Ascending aorta (tissue), 2 donors: ENCODE data around the gene ATRNL1. TPM values are rescaled to one million over a fixed set of nuclear protein-coding genes. Genes with fewer than 3 reads are reported as not detected.
"Not testable (repeated sequence)": the region's sequence is repeated elsewhere in the genome, so short reads cannot be mapped to it uniquely, and the experiment has no call there.

ENCODE experiments used
- DNase-seq, 2 donors: peaks; one replicate each; pipeline ENCODE4 v3.0.0-alpha.2; 2019; ENCODE audit warnings: low spot score in 2 of 2
- H3K27ac ChIP-seq, 2 donors: fragments of 200-600 bp; sonication (generic); one replicate each; pipeline ENCODE4 v1.5.1; 2016 to 2017; ENCODE audit warnings: mild to moderate bottlenecking in 1 of 2
- H3K27me3 ChIP-seq: fragments of 200-600 bp; sonication (generic); one replicate; pipeline ENCODE4 v1.5.1; 2017
- H3K36me3 ChIP-seq, 2 donors: fragments of 200-600 bp; sonication (generic); one replicate each; pipeline ENCODE4 v1.5.1; 2016
- H3K4me1 ChIP-seq, 2 donors: fragments of 200-600 bp; sonication (generic); one replicate each; pipeline ENCODE4 v1.5.1; 2016 to 2017; ENCODE audit warnings: mild to moderate bottlenecking in 1 of 2
- H3K4me3 ChIP-seq, 2 donors: fragments of 200-600 bp; sonication (generic); one replicate each; pipeline ENCODE4 v1.5.1; 2016 to 2017; ENCODE audit warnings: mild to moderate bottlenecking in 1 of 2
- H3K9me3 ChIP-seq, 2 donors: fragments of 200-600 bp; sonication (generic); one replicate each; pipeline ENCODE4 v1.5.1; 2016
- intact Hi-C: fragments of 100-400 bp; cut with DNase I; formaldehyde crosslinking; loops from one replicate; pipeline ENCODE4 v1.15.1; 2023
- total RNA-seq: library from RNA; depleted of rRNA; stranded (reverse); fragments of >200 nt; gene quantifications from one replicate; pipeline ENCODE4 v1.1.0, GENCODE V29; 2016
- TF ChIP-seq, protein P1 (sequence below), 3 experiments: fragments of 200-600 bp in 2 of 3; fragments of 450-650 bp in 1 of 3; sonication (generic) in 2 of 3; IDR thresholded peaks; one replicate each; pipeline ENCODE4 v1.5.1; 2016 to 2019; ENCODE audit warnings: antibody characterized with exemption in 3 of 3, mild to moderate bottlenecking in 1 of 3, moderate library complexity in 1 of 3

The ATRNL1 gene
- total RNA-seq, 1 donor from 2014 or later = 15.4 TPM

DNA sequence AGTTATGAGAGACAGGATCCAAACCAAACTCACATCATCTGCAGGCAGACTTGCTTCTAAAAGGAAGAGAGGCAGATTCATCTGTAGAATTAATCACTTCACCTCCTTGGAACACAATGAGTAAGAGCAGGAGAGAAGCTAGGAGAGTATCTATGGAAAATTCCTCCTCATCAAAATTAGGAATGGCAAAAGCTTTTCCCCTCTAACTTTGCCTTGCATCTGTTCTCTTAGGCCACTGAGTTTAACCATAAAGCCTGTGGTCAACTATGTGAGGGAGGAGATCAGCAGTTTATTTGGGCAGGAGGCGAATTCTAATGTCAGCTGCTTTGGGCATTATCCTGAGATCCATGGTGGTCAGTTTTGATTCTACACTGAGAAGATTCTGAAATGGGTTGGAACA is 618.1 kb downstream of the ATRNL1 start:
- Histone ChIP-seq H3K4me1 (no peaks in the 10 kb centered on the region), H3K9me3 (no peaks in the 10 kb centered on the region), H3K36me3 (no peaks in the 10 kb centered on the region), H3K27ac (no peak overlapping the region), H3K27me3 (no peaks in the 10 kb centered on the region), H3K4me3 (no peak overlapping the region)
- no peak for DNase-seq
- intact Hi-C loops = no loop called here
- TF ChIP-seq, protein P1, sequence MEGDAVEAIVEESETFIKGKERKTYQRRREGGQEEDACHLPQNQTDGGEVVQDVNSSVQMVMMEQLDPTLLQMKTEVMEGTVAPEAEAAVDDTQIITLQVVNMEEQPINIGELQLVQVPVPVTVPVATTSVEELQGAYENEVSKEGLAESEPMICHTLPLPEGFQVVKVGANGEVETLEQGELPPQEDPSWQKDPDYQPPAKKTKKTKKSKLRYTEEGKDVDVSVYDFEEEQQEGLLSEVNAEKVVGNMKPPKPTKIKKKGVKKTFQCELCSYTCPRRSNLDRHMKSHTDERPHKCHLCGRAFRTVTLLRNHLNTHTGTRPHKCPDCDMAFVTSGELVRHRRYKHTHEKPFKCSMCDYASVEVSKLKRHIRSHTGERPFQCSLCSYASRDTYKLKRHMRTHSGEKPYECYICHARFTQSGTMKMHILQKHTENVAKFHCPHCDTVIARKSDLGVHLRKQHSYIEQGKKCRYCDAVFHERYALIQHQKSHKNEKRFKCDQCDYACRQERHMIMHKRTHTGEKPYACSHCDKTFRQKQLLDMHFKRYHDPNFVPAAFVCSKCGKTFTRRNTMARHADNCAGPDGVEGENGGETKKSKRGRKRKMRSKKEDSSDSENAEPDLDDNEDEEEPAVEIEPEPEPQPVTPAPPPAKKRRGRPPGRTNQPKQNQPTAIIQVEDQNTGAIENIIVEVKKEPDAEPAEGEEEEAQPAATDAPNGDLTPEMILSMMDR (IDR thresholded peaks at IDR 0.05) = no peak

DNA sequence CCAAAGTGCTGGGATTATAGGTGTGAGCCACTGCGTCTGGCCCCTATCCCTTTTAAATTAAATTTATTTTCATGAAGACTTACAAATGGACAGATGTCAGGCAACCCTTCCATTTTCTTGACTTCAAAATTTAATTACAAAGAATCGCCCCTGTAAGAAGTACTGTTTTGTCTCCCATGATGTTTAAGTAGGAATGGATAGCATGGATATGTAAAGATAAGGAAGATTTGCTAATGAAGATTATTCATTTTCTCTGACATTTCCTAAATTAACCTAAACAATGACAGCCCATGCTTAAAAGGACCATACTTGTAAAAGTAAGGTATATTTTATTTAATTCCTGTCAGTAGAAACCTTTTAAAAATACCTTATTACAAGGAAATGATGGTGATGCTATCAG is 627.0 kb downstream of the ATRNL1 start:
- Histone ChIP-seq H3K4me1 (no peaks in the 10 kb centered on the region), H3K27ac (no peak overlapping the region)
- intact Hi-C loops = no loop called here

DNA sequence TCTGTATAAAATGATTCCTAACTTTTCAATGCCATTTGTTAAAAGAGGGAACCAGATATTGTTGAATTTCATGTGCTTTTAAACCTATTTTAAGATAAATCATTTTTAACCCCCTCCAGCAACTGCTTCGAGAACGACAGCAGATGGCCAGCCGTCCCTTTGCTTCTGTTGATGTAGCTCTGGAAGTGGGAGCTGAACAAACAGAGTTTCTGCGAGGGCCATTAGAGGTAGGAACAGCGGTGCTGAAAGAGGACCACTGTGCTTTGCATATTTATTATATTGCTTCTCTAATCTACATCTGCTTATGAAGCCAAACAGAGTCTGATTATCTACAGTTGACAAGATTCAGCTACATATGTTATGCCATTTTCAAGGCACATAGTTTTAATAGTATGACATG is 634.0 kb downstream of the ATRNL1 start:
- DNase-seq = no peak
- no peaks in the 10 kb centered on the region for H3K27me3 ChIP-seq
- TF ChIP-seq, protein P1 (IDR thresholded peaks at IDR 0.05) = no peak
- no peak overlapping the region for H3K27ac ChIP-seq
- no peak overlapping the region for H3K4me3 ChIP-seq
- H3K36me3 ChIP-seq = no peaks in the 10 kb centered on the region
- H3K4me1 ChIP-seq = no peaks in the 10 kb centered on the region
- H3K9me3 ChIP-seq = no peaks in the 10 kb centered on the region
- intact Hi-C loops = no loop called here

More for the DNA sequence above, 627.0 kb downstream of the ATRNL1 start:
- no peaks in the 10 kb centered on the region for H3K36me3 ChIP-seq
- DNase-seq = no peak
- no peaks in the 10 kb centered on the region for H3K9me3 ChIP-seq
- no peak overlapping the region for H3K4me3 ChIP-seq
- TF ChIP-seq, protein P1 (IDR thresholded peaks at IDR 0.05) = no peak
- no peaks in the 10 kb centered on the region for H3K27me3 ChIP-seq

DNA sequence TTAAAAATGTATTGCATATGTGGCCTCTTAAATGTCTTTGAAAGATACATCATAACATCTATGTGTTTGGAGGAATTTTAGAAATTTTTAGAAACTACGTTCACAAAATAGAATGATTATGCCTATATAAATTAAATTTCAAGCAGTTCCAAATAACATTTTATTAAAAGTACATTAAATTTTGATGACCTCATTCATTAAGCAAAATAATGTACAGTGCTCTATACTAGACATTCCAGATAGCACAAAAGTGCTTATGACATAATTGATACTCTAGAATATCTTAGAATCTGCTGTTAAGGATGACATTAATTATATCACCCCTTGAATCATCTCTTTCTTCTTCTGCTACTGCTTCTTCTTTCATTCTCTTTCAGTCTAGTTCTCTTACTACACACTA is 650.9 kb downstream of the ATRNL1 start:
- Histone ChIP-seq H3K36me3 (no peaks in the 10 kb centered on the region), H3K27me3 (no peaks in the 10 kb centered on the region), H3K4me1 (no peaks in the 10 kb centered on the region), H3K27ac (no peak overlapping the region), H3K9me3 (no peaks in the 10 kb centered on the region), H3K4me3 (no peak overlapping the region)
- no peak for DNase-seq
- intact Hi-C loops = no loop called here
- TF ChIP-seq, protein P1 (IDR thresholded peaks at IDR 0.05) = no peak

DNA sequence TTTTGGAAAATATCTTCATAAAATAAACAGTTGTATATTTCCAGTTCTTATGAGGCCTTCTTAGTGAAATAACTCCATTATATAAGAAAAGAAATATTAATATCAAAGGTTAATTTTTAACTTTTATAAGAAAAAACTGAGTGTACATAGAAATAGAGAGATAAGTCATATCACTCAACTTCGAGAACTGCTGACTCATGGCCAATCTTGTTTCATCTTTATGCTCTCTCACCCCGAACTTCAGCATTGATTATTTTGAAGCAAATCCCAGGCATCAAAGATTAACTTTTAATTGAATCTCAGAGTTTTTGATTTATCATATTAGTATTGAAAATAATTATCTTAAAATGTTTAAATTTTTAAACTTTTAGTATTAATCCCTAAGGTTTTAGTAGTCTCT is 652.8 kb downstream of the ATRNL1 start:
- H3K27me3 ChIP-seq = no peaks in the 10 kb centered on the region
- intact Hi-C loops = no loop called here
- H3K9me3 ChIP-seq = no peaks in the 10 kb centered on the region
- no peak overlapping the region for H3K4me3 ChIP-seq
- no peaks in the 10 kb centered on the region for H3K4me1 ChIP-seq
- no peak overlapping the region for H3K27ac ChIP-seq
- H3K36me3 ChIP-seq = no peaks in the 10 kb centered on the region
- no peak for DNase-seq
- TF ChIP-seq, protein P1 (IDR thresholded peaks at IDR 0.05) = no peak

DNA sequence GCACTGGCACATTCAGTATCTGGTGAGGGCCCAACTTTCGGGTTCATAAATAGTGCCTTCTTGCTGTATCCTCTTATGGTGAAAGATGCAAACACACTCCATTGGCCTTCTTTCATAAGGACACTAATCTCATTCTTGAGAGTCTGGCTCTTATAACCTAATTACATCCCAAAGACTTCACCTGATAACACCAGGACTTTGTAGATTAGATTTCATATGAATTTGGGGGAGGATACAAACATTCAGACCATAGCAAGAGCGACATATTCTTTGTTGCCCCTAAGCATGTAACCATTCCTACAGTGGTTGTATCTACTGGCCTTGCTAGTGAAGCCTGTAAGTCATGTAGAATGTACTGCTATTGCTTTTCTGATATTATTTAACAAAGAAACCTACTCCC is 654.6 kb downstream of the ATRNL1 start:
- intact Hi-C loops = no loop called here

DNA sequence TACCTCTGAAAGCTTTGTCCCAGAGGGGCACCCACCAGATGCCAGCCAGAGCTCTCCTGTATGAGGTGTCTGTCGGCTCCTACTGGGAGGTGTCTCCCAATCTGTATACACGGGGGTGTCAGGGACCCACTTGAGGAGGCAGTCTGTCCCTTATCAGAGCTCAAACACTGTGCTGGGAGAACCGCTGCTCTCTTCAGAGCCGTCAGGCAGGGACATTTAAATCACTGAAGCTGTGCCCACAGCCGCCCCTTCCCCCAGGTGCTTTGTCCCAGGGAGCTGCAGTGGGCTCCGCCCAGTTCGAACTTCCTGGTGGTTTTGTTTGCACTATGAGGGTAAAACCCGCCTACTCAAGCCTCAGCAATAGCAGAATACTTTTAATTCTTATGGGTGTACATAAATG is 665.3 kb downstream of the ATRNL1 start:
- H3K4me1 ChIP-seq, DNase-seq, H3K4me3 ChIP-seq, H3K27ac ChIP-seq, intact Hi-C loops, H3K27me3 ChIP-seq, H3K9me3 ChIP-seq, H3K36me3 ChIP-seq: not testable (repeated sequence)

More for the DNA sequence above, 654.6 kb downstream of the ATRNL1 start:
- no peak overlapping the region for H3K27ac ChIP-seq
- TF ChIP-seq, protein P1 (IDR thresholded peaks at IDR 0.05) = no peak
- no peak for DNase-seq
- no peaks in the 10 kb centered on the region for H3K36me3 ChIP-seq
- H3K4me1 ChIP-seq = no peaks in the 10 kb centered on the region
- no peaks in the 10 kb centered on the region for H3K9me3 ChIP-seq
- no peaks in the 10 kb centered on the region for H3K27me3 ChIP-seq
- H3K4me3 ChIP-seq = no peak overlapping the region
